ENCODE measurements around the gene LGALS8.

- TF ChIP-seq, protein P1, sequence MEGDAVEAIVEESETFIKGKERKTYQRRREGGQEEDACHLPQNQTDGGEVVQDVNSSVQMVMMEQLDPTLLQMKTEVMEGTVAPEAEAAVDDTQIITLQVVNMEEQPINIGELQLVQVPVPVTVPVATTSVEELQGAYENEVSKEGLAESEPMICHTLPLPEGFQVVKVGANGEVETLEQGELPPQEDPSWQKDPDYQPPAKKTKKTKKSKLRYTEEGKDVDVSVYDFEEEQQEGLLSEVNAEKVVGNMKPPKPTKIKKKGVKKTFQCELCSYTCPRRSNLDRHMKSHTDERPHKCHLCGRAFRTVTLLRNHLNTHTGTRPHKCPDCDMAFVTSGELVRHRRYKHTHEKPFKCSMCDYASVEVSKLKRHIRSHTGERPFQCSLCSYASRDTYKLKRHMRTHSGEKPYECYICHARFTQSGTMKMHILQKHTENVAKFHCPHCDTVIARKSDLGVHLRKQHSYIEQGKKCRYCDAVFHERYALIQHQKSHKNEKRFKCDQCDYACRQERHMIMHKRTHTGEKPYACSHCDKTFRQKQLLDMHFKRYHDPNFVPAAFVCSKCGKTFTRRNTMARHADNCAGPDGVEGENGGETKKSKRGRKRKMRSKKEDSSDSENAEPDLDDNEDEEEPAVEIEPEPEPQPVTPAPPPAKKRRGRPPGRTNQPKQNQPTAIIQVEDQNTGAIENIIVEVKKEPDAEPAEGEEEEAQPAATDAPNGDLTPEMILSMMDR (IDR thresholded peaks at IDR 0.05), result no peak
- TF ChIP-seq POLR2A (IDR thresholded peaks at IDR 0.05), result no peak
Observed at GRCh38 chr1:236509203-236509602, 14.6 kb upstream of the LGALS8 start.
